HG03575 (cell line): ENCODE results near the gene TRMT10A.
"Not testable (repeated sequence)": the region's sequence is repeated elsewhere in the genome, so short reads cannot be mapped to it uniquely, and the experiment has no call there.

Experiments
- ATAC-seq: cut with Tn5 transposase; IDR thresholded peaks from one replicate; pipeline ENCODE4 v1.9.1; 2021; ENCODE audit not compliant: unreplicated experiment, insufficient number of reproducible peaks, low FRiP score; ENCODE audit errors: extremely low read depth

Gene TRMT10A

DNA sequence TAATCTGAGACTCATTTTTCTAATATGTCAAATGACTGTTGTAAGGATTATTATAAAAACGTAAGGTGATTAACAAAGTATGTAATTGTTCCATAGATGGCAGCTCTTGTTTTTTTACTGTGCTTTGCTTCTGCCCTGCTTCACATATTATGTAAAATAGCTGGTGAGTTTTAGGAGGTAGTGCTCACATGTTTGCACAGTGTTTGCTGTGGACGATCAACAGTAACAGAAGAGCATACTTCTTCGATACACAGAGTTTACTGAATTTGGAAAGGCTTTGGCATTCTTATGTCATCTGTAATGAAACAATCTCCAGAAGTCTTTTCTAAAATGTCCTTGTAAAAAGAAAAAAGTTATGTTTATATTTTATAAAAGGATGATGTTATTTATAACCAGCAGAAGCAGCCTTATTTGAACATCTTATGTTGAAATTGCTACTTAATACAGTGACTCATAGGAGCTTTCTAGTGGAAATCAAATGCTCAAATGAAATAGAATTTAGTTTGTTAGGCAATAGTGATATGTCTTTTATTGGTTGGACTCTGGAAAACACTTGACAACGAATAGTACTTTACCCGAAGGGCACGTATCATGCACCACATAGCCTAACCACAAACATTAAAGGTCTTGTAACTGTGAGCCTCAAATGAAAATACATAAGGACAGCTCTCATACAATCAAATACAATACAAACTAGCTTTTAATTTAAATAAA, 8.8 kb upstream of the TRMT10A start:
- ATAC-seq = no peak

DNA sequence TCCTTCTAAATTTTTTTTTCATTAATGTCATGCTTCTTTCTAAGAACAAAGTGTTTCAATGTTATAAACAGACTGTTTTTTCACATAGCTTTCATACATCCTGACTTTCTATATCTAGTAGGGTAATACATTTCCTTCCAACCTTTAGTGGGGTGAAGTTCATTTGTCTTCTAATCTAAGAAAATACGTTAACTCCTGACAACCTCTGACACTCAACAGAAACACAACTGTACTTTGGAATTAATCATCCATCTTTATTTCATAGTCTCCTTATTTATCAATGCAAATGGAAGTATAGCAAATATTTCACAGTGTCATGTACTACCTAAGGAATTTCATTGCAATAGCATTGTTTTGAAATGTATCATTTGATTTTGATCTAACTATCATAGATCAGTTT, 8.0 kb upstream of the TRMT10A start:
- ATAC-seq = no peak

DNA sequence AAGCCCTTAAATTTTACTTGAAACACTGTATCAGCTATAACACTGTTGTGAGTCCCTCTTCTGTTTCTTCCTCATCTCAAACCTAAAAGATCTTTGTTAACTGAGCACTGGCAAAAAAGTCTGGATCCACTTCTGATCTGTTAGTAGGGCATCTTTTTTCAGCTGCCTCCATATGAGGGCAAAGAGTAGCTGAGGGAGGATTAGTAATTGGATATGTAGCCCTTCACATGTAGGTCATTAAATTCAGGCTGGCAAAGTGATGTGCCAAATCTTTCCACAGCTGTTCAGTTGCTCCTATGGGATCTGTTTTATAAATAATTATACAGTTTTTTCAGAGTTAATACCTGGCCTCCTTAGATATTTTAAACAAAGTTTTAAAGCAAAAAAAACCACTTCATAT, 1.1 kb upstream of the TRMT10A start:
- no peak for ATAC-seq

DNA sequence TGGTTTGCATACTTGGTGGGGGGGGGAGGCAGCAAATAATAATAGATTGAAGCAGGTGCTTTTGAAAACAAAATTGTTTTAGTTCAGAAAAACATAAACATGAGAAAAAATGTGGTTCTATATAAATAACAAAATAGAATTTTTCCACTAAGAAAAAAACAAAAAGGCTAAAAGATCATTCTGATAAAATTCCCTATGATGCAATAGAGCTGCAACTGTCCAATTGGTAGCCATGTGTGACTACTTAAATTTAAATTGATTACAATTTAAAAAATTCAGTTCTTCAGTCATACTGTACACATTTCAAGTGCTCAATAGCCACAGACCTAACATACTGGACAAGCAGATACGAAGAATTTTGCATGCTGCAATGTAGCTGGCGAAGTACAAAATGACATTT, 11.0 kb downstream of the TRMT10A start:
- no peak for ATAC-seq

DNA sequence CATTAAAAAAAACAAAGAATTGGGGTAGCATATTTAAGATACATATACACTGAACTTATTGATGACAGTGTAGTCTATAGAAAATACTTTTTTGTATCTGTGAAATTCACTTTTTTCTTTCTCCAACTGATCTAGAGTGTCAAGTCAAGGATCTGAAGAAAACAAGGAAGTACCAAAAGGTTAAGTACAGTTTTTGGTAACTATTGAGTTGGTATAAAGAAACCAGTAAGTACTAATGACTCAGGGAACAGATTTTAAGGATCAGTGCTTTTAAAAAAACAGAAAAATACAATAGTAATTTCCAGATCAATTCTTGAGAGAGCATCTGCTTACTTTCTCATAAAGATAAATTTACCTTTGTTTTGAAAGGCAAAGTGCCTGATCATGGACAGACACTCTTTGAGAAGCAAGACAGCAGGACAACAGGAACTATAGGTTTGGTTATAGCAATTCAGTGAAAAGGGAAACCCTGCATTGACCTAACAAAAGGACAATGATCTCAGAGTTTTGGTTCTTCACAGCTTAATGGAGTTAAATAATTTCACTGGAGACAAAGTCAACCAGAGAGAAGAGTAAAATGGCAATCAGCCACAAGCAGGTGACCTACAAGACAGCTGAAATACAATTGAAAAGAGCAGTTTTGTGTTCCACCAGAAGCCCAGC, 23.4 kb downstream of the TRMT10A start:
- no peak for ATAC-seq

DNA sequence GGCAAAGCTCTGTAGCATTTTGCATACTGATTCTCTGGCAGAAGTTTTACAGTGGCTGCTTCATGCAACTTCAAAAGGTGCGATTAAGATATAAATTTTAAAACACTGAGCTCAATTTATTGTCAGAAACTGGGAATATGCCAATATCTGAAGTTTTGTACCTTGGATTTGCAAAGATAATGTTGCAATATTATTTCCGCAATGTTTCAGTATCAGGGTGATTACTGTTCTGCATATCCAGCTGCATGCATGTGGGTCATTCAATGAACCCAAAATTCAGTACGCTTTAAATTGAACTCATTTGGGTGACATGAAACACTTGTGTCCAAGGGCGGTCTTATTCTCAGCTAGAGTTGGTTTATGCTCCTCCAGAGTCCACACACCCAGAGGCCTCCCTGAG, 26.2 kb downstream of the TRMT10A start:
- ATAC-seq = no peak

DNA sequence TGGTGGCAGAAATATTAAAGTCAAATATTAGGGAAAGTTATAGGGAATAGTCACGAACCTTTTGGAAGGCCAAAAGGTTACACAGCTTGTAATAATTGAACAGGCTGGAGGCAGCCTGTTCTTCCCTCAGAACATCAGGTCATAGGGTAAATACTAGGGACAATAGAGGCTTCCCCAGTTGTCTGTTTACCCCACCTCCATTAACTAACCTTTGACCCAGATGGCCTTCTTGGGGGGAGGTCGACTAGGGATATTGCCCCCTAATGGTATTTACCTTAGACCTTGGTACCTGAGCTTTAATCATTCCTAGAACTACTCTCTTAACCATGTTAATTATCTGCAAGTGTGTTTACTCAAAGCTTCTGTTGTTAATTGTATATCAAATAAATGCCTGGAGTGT, 27.0 kb downstream of the TRMT10A start:
- ATAC-seq = no peak

DNA sequence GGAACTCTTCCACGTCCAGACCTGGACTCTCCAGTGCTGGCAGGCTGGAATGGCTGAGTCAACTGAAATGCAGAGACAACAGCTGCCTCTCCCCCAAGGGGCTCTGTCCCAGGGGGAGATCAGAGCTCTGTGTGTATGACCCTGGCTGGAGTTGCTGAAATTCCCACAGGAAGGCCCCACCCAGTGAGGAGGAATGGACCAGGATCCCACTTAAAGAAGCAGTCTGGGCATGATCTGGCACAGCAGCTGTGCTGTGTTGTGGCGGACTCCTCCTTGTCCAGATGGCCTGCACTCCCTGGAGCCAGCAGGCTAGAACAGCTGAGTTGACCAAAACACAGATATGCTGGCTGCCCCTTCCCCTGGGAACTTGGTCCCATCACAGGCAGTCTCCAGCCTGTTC, 27.6 kb downstream of the TRMT10A start:
- no peak for ATAC-seq

DNA sequence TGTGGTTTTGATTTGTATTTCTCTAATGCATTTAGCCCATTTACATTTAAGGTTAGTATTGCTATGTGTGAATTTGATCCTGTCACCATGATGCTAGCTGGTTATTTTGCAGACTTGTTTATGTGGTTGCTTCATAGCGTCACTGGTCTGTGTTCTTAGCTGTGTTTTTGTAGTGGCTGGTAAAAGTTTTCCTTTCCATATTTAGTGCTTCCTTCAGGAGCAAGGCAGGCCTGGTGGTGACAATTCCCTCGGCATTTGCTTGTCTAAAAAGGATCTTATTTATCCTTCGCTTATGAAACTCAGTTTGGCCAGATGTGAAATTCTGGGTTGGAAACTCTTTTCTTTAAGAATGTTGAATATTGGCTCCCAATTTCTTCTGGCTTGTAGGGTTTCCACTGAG, 29.1 kb downstream of the TRMT10A start:
- not testable (repeated sequence) for ATAC-seq

DNA sequence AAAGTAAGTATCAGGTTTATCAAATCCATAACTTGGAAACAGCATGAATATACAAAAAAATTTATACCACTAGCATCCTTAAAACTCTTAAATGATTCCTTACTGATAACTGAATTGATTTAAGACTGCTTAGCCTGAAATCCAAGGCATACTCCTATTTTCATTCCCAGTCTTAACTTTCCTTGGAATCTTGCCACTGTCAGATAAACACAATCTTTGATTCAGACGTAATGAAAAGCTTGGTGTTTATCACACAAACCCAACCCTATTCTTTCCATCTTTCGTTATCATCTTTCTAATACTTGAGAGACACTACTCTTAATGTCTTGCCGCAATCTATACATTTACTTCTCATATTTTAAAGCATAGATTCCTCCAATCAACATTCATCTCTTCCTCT, 33.9 kb downstream of the TRMT10A start:
- no peak for ATAC-seq

DNA sequence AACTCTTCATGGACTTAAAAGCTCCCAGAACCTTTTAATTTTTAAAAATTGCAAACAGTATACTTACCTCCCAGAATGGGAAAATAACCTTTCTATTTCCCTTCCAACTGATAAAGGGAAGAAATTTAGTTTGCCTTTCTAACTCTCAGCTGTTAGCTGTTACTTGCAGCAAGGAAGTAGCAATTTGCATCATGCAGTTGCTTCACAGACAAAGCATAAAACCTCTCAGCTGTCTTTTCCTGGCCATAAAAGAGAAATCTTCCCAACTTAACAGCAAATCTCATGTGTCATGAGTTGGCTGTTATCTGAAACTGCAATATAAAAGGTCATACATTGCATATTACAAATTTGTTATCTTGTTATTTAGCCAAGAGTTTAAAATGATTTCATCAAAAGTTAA, 34.6 kb downstream of the TRMT10A start:
- no peak for ATAC-seq

DNA sequence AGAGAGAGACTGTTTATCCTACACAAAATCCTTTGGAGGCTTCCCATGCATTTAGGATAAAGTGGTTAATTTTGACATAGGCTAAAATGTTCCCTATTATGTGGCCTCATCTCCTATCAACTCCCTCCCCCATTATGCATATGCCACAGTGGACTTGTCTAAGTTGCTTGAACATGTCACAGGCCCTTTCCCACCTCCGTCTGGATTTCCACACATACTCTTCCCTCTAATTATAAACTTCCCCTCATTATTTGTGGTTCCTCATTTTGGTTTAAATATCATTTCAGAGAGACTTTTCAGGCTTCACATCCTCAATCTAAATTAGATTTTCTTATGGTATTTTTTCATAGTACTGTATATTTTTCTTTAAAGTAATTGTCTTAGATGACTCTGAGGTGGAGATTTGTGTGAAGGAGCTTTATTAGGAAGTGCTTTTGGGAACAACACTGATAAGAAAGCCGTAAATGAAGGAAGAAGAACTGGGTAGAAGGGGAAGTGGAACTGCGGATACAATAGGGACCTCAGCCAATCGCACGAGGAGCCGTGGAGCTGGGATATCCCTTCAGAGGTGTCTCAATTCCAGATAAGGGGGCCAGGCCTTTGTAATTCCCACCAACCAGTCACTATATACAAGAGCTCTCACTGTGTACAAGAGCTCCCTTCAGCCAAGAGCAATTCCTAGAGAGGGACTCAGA, 45.1 kb downstream of the TRMT10A start:
- no peak for ATAC-seq

DNA sequence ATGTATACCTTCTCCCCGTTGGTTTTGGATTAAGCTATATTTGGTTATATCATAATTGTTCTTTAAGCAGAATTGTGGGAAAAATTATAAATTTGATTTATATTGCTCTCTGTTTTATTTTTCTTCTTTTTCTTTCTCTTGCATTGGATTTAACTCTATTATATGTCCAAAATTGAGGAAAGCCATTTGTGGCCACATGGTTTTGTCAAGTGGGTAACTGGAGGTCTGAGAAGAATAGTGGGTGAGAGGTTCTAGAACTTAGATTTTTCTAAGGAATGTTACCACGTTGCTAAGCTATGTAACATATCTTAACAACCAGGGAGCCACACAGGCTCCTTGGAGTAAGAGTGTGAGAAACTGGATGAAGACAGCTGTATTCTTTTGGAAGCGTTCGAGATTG, 53.1 kb downstream of the TRMT10A start, which contains the start of gene C4orf17:
Gene C4orf17, plus strand, starts transcription at position 301 of the 400 bp plus-strand sequence. CDS start 2,061 bp downstream, outside the sequence.
- no peak for ATAC-seq

DNA sequence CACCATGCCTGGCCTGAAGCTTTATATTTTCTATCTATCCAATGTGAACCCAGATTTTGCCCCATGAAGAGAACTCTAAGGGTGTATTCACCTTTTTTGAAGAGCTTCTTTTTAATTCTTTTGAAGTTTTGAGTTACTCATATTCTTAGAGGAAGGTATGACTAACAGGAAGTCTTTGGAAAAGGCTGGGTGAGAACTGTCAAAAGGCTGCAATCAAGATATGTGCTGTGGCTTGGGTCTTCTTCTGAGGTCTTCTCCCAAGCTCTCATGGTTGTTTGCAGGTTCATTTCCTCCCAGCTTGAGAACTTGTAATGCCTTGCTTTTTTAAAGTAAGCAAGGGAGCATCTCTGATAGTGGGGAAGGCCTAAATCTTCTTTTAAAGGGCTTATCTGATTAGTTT, 56.1 kb downstream of the TRMT10A start:
- ATAC-seq = no peak

DNA sequence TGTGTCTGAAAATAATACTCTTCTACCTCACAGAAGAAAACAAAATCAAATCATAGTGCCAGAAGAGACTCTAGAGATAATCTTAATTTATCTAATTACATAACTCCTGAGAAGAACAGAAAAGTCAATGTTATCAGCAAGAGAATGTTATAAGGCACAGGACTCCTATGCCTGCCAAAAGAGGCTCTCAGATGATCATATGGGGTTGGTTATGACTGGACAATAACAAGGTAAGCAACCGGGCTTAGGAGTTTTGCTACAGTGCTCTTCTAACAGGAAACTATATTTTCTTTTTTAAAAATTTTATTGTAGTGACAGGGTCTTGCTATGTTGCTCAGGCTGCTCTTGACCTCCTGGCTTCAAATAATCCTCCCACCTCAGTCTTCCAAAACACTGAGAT, 56.5 kb downstream of the TRMT10A start:
- no peak for ATAC-seq

DNA sequence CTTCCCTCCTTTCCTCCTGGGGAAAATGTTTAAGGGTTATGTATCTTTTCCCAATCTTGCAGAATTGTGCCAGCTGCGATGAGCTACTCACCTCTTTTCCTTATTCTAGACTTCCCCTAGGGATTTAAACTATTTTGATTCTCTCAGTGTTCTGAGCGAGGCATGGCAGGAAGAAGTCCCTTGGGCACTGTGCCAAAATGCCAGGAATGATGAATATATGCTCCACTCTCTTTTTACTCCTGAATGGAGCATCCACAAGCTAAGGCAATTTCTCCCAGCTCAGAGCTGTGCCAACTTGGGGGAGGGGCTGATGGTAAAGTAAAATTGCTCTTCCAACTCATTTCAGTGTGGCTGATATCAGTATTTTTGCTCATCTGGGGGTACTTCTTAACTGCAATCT, 57.1 kb downstream of the TRMT10A start:
- no peak for ATAC-seq

DNA sequence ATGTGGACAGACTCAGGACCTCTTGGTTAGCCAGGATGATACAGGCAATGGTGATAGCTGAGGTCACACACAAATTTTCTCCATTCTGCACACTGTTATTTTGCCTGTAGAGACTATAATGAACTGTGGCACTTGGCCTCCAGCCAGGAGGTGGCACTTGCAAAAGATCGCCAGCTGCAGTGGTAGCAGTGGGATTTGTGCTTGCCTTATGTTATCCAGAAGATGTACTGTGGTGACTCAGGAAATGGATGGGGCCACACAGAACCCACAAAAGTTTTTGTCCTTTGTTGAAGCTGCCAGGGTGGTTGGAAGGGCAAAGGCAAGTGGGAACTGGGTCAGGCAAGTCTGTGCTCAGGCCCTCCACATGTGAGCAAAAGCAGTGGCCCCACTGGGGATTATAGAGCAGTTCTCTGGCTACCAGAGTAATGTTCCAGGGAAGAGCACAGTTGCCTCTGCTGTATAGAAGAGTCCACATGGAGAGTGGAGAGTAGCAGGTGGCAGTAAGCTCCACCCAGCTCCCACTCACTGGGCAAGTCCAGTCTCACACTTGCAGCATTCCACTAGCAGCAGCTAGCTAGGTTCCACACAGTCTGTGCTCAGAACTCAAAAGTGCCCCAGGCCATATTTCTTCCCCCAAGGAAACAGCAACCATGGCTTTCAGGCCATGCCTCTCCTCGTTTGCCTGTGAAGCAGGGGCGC, 58.9 kb downstream of the TRMT10A start:
- ATAC-seq = no peak
